Breast epithelium (tissue), 3 donors: Measurements from ENCODE around the gene ABCA6.
"Not testable (repeated sequence)": the region's sequence is repeated elsewhere in the genome, so short reads cannot be mapped to it uniquely, and the experiment has no call there.

Source experiments
- CTCF ChIP-seq, 3 donors: fragments of 450-650 bp; IDR thresholded peaks; one replicate each; pipeline ENCODE4 v1.5.1; 2016 to 2017; ENCODE audit warnings: antibody characterized with exemption in 3 of 3, mild to moderate bottlenecking in 3 of 3, moderate library complexity in 3 of 3
- POLR2A ChIP-seq: fragments of 450-650 bp; IDR thresholded peaks from one replicate; pipeline ENCODE4 v1.6.1; 2016; ENCODE audit warnings: antibody characterized with exemption, mild to moderate bottlenecking, moderate library complexity

DNA sequence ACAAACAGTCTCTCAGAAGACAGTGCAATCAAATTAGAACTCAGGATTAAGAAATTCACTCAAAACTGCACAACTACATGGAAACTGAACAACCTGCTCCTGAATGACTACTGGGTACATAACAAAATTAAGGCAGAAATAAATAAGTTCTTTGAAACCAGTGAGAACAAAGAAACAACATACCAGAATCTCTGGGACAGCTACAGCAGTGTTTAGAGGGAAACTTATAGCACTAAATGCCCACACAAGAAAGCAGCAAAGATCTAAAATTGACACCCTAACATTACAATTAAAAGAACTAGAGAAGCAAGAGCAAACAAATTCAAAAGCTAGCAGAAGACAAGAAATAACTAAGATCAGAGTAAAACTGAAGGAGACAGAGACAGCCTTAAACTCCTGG lies 68.3 kb downstream of the ABCA6 start:
- TF ChIP-seq CTCF (IDR thresholded peaks at IDR 0.05); POLR2A: not testable (repeated sequence)
